OCI-LY1 (cell line): ENCODE data around the gene LTA4H.

Experiments used
- H2AFZ ChIP-seq: fragments of 200-600 bp; sonication (generic), shearing (Covaris generic); 2 replicates; pipeline ENCODE4 v1.6.0; 2014; ENCODE audit warnings: antibody characterized with exemption, mild to moderate bottlenecking, low read length
- H3F3A ChIP-seq: fragments of 200-600 bp; sonication (generic), shearing (Covaris generic); 2 replicates; pipeline ENCODE4 v1.6.0; 2014; ENCODE audit warnings: mild to moderate bottlenecking, antibody characterized with exemption, low read length, moderate library complexity; ENCODE audit not compliant: insufficient read depth
- H3K27ac ChIP-seq: fragments of 200-600 bp; sonication (generic); 2 replicates; pipeline ENCODE4 v1.5.1; 2014; ENCODE audit warnings: low read length, mixed run types, mild to moderate bottlenecking, low read depth; ENCODE audit not compliant: poor library complexity, severe bottlenecking
- H3K27me3 ChIP-seq: fragments of 200-600 bp; sonication (generic); 2 replicates; pipeline ENCODE4 v1.6.0; 2014; ENCODE audit warnings: antibody characterized with exemption, mild to moderate bottlenecking, low read length, moderate library complexity; ENCODE audit not compliant: insufficient read depth
- H3K36me3 ChIP-seq: fragments of 200-600 bp; sonication (generic); 2 replicates; pipeline ENCODE4 v1.6.1; 2014; ENCODE audit warnings: mild to moderate bottlenecking, antibody characterized with exemption, low read length, moderate library complexity, mixed read lengths; ENCODE audit not compliant: insufficient read depth
- H3K4me1 ChIP-seq: fragments of 200-600 bp; sonication (generic); 2 replicates; pipeline ENCODE4 v1.5.1; 2014; ENCODE audit warnings: mild to moderate bottlenecking, low read length, moderate library complexity; ENCODE audit not compliant: insufficient read depth, severe bottlenecking
- H3K4me2 ChIP-seq: fragments of 200-600 bp; sonication (generic), shearing (Covaris generic); 2 replicates; pipeline ENCODE4 v1.6.1; 2014; ENCODE audit warnings: low read length
- H3K4me3 ChIP-seq: fragments of 200-600 bp; sonication (generic); 2 replicates; pipeline ENCODE4 v1.5.1; 2014; ENCODE audit warnings: low read length, low read depth, mild to moderate bottlenecking, mixed read lengths; ENCODE audit not compliant: poor library complexity, severe bottlenecking
- H3K79me2 ChIP-seq: fragments of 200-600 bp; shearing (Covaris generic); 2 replicates; pipeline ENCODE4 v1.6.1; 2016; ENCODE audit warnings: mixed run types, low read length, mixed read lengths; ENCODE audit not compliant: insufficient read depth
- H3K9ac ChIP-seq: fragments of 200-600 bp; sonication (generic), shearing (Covaris generic); 2 replicates; pipeline ENCODE4 v1.6.1; 2014; ENCODE audit warnings: mild to moderate bottlenecking, low read length, mixed read lengths
- H3K9me2 ChIP-seq: fragments of 200-600 bp; sonication (generic), shearing (Covaris generic); 2 replicates; pipeline ENCODE4 v1.6.1; 2014; ENCODE audit warnings: low read depth, mild to moderate bottlenecking, low read length, mixed read lengths
- H3K9me3 ChIP-seq: fragments of 200-600 bp; shearing (Covaris generic); 2 replicates; pipeline ENCODE4 v1.6.1; 2014; ENCODE audit warnings: low read length, mixed read lengths
- H4K20me1 ChIP-seq: fragments of 200-600 bp; sonication (generic), shearing (Covaris generic); 2 replicates; pipeline ENCODE4 v1.6.0; 2016; ENCODE audit warnings: mild to moderate bottlenecking, low read length; ENCODE audit not compliant: insufficient read depth
- EZH2 ChIP-seq: fragments of 200-600 bp; sonication (generic), shearing (Covaris generic); IDR thresholded peaks from 2 replicates; pipeline ENCODE4 v1.8.0; 2017; ENCODE audit warnings: borderline replicate concordance, mixed run types, mild to moderate bottlenecking, antibody characterized with exemption, low read length, moderate library complexity, mixed read lengths
- TF ChIP-seq, protein P1 (sequence below): fragments of 200-600 bp; sonication (generic), shearing (Covaris generic); IDR thresholded peaks from 2 replicates; pipeline ENCODE4 v1.5.1; 2017; ENCODE audit warnings: mild to moderate bottlenecking, antibody characterized with exemption, low read length, moderate library complexity, mixed read lengths

The LTA4H gene

DNA sequence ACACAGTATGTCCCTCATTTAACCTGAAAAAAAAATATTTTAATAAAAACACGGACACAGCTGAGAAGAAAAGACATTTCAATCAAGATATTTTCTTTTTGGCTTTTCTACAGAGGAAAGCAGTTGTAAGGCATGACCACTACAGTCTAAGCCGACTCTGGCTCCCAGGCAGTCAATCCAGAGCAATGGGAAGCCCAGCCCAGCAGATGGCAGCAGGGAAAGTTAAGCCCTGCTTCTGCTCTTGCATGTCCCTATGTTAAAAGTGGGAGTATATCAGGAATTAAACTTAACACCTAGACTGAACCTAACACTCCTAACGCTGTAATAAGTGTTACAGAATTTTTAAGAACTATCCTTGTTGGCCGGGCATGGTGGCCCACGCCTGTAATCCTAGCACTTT, 19.7 kb downstream of the LTA4H start:
- H3F3A ChIP-seq: no peaks in the 10 kb centered on the region; the same call in 1 of the 2 replicates
- H3K36me3 ChIP-seq: peaks cover 81% of the 10 kb centered on the region
- no peak for TF ChIP-seq EZH2
- H3K27ac ChIP-seq: no peak overlapping the region
- no peaks in the 10 kb centered on the region for H4K20me1 ChIP-seq
- H3K9me2 ChIP-seq: no peaks in the 10 kb centered on the region
- H3K4me2 ChIP-seq: no peak overlapping the region
- H3K4me3 ChIP-seq: no peak overlapping the region
- no peak overlapping the region for H3K9ac ChIP-seq
- no peaks in the 10 kb centered on the region for H3K9me3 ChIP-seq
- H3K4me1 ChIP-seq: peaks cover 10% of the 10 kb centered on the region
- no peaks in the 10 kb centered on the region for H3K27me3 ChIP-seq
- no peak overlapping the region for H2AFZ ChIP-seq
- H3K79me2 ChIP-seq: no peaks in the 10 kb centered on the region

DNA sequence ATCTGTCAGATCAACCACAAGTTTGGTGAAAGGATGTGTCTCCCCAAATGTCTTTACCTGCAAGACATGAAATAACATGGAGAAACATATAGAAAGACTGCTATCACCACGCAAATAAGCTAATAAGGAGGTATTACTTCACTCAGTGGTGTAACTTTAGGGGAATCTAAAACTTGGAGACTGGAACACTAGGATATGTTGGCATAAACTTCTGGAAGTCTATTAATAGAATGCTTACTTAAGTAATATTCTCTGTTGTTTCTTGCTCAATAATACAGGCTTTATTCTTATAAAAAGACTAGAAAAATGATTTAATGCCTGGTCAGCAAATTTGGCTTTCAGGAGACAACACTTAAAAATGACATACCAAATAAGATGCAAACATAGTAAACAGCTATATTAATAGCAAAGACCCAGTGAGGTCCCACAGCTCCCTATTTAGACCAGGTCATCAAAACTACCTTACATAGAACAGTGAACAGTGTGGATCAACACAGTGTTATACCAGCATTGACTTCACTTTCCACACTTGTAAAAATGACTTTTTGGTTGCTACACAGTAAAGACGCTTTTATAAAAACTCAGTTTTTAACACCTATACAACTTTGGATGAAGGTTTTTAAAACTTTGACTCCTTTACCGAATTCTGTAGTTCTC, 20.3 kb downstream of the LTA4H start:
- Histone ChIP-seq H3K27me3 (no peaks in the 10 kb centered on the region), H3K27ac (no peak overlapping the region), H3K4me3 (no peak overlapping the region), H3K9ac (no peak overlapping the region), H3K4me2 (no peak overlapping the region), H2AFZ (no peak overlapping the region), H3F3A (no peaks in the 10 kb centered on the region), H3K79me2 (no peaks in the 10 kb centered on the region), H3K36me3 (peaks cover 87% of the 10 kb centered on the region), H3K9me2 (no peaks in the 10 kb centered on the region), H3K4me1 (peaks cover 4% of the 10 kb centered on the region), H4K20me1 (no peaks in the 10 kb centered on the region), H3K9me3 (no peaks in the 10 kb centered on the region)
- no peak for TF ChIP-seq EZH2
- TF ChIP-seq, protein P1, sequence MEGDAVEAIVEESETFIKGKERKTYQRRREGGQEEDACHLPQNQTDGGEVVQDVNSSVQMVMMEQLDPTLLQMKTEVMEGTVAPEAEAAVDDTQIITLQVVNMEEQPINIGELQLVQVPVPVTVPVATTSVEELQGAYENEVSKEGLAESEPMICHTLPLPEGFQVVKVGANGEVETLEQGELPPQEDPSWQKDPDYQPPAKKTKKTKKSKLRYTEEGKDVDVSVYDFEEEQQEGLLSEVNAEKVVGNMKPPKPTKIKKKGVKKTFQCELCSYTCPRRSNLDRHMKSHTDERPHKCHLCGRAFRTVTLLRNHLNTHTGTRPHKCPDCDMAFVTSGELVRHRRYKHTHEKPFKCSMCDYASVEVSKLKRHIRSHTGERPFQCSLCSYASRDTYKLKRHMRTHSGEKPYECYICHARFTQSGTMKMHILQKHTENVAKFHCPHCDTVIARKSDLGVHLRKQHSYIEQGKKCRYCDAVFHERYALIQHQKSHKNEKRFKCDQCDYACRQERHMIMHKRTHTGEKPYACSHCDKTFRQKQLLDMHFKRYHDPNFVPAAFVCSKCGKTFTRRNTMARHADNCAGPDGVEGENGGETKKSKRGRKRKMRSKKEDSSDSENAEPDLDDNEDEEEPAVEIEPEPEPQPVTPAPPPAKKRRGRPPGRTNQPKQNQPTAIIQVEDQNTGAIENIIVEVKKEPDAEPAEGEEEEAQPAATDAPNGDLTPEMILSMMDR: no peak

DNA sequence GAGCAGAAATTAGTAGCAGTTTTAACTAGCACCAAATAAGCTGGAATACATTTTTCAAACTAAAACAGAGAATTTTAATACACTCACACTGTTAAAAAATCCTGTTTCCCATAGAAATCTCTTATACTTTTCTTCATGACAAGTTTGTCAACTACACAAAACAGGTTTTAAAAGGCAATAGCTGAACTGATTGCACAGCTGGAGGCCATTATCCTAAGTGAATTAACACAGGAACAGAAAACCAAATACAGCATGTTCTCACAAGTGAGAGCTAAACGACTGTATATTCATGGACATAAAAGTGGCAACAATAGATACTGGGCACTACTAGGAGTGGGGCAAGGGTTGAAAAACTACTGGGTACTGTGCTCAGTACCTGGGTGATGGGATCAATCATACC, 27.7 kb downstream of the LTA4H start:
- no peak overlapping the region for H3K4me3 ChIP-seq
- H3K9me2 ChIP-seq: no peaks in the 10 kb centered on the region
- H3K9me3 ChIP-seq: no peaks in the 10 kb centered on the region
- no peaks in the 10 kb centered on the region for H4K20me1 ChIP-seq
- no peaks in the 10 kb centered on the region for H3F3A ChIP-seq
- no peaks in the 10 kb centered on the region for H3K79me2 ChIP-seq
- H2AFZ ChIP-seq: no peak overlapping the region
- no peaks in the 10 kb centered on the region for H3K27me3 ChIP-seq
- H3K4me2 ChIP-seq: no peak overlapping the region
- H3K4me1 ChIP-seq: no peaks in the 10 kb centered on the region
- H3K9ac ChIP-seq: no peak overlapping the region
- no peak for TF ChIP-seq EZH2
- TF ChIP-seq, protein P1: no peak
- H3K36me3 ChIP-seq: peaks cover 85% of the 10 kb centered on the region
- no peak overlapping the region for H3K27ac ChIP-seq

DNA sequence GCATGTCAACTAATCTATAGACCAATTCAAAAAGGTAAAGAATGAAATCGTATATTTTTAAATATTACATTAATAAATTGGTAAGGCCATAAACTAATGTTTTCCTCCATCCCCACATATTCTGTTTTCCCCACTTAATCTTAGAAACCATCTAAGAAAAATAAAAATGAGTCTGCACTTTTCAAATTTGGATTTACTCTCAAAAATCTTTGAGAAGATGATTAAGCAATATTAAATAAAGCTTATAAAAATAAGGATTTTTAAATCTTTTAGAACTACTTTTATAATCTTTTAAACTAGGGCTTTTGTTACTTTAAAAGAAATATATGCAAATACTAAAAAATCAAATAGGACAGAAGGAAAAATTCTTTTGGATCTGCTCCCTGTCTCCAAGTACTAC, 28.7 kb downstream of the LTA4H start:
- no peak overlapping the region for H3K27ac ChIP-seq
- no peak overlapping the region for H2AFZ ChIP-seq
- no peaks in the 10 kb centered on the region for H3K9me3 ChIP-seq
- H3K4me2 ChIP-seq: no peak overlapping the region
- peaks cover 83% of the 10 kb centered on the region for H3K36me3 ChIP-seq
- no peak overlapping the region for H3K4me3 ChIP-seq
- no peaks in the 10 kb centered on the region for H3F3A ChIP-seq
- H3K9ac ChIP-seq: no peak overlapping the region
- H3K9me2 ChIP-seq: no peaks in the 10 kb centered on the region
- TF ChIP-seq, protein P1: no peak
- no peak for TF ChIP-seq EZH2
- H4K20me1 ChIP-seq: no peaks in the 10 kb centered on the region
- H3K27me3 ChIP-seq: no peaks in the 10 kb centered on the region
- no peaks in the 10 kb centered on the region for H3K4me1 ChIP-seq
- no peaks in the 10 kb centered on the region for H3K79me2 ChIP-seq
